Choroid plexus epithelial cell (primary cell): ENCODE data around the gene MYRIP.
"Not testable (repeated sequence)": the region's sequence is repeated elsewhere in the genome, so short reads cannot be mapped to it uniquely, and the experiment has no call there.

Source experiments
- DNase-seq: peaks from one replicate; pipeline ENCODE4 v3.0.0-alpha.2; 2010; ENCODE audit warnings: low read depth
- H3K4me3 ChIP-seq: 2 replicates; pipeline ENCODE4 v1.5.1; 2011; ENCODE audit warnings: low read depth, mild to moderate bottlenecking, control low read depth, low read length, moderate library complexity
- TF ChIP-seq, protein P1 (sequence below): conservative IDR thresholded peaks from 2 replicates; pipeline ENCODE4 v1.5.1; 2011; ENCODE audit warnings: low read depth, mild to moderate bottlenecking, control low read depth, inconsistent platforms, low read length, moderate library complexity

The MYRIP gene

DNA sequence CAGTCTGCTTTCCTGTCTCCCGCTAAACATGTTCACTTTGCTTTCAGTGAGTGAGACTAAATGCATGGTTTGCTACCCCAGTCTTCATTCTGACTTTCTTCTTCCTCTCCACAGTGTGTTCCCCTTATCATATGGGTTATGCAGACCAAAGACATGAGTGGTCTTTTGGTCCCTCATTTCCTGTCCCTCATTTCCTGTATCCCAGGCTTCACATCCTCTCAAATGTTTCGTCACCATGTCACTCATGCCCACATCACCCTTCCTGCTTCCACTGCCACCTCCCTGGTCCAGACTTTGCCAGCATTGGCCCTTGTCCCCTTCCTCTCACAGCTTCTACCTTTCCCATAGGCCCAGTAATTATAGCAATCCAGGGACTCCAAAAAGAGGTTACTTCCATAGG is 209.0 kb downstream of the MYRIP start:
- TF ChIP-seq, protein P1, sequence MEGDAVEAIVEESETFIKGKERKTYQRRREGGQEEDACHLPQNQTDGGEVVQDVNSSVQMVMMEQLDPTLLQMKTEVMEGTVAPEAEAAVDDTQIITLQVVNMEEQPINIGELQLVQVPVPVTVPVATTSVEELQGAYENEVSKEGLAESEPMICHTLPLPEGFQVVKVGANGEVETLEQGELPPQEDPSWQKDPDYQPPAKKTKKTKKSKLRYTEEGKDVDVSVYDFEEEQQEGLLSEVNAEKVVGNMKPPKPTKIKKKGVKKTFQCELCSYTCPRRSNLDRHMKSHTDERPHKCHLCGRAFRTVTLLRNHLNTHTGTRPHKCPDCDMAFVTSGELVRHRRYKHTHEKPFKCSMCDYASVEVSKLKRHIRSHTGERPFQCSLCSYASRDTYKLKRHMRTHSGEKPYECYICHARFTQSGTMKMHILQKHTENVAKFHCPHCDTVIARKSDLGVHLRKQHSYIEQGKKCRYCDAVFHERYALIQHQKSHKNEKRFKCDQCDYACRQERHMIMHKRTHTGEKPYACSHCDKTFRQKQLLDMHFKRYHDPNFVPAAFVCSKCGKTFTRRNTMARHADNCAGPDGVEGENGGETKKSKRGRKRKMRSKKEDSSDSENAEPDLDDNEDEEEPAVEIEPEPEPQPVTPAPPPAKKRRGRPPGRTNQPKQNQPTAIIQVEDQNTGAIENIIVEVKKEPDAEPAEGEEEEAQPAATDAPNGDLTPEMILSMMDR, result no peak
- DNase-seq, result no peak

DNA sequence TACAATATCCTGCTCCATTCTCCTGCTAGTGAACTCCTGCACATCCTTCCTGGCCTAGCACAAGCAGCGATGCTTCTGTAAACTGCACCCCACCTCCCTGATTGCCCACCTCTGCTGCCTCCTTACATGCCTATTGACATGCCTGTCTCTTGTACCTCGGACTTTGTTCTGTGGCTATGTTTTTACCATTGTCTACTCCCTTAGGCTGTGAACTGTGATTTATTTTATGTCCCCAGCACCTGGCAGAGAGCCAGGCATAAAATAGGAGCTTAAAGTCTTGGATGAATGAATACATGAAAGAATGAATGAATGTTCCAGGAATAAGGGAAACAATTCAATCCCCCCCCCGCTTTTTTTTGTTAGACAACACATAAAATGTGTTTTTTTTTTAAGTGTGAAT is 210.0 kb downstream of the MYRIP start:
- DNase-seq, result no peak
- TF ChIP-seq, protein P1, result no peak

More for the DNA sequence above, 209.0 kb downstream of the MYRIP start:
- H3K4me3 ChIP-seq, result no peak overlapping the region

DNA sequence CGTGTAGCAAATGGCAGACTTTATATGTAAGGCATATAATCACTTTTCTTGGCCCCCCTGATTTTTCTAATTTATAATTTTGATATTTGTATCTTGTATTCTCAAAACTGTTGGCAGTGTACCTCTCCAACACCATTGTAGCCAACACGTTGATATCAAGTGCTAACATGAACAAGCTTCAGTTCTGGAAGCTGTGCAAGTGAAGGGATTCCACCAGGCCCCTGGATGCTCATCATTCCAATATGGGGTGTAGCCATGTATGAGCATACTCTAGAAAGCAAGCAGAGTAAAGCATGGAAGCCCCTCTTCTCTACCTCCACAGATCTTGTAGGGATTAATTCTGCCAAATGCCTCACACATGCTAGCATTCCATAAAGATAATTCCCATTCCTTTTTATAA is 211.3 kb downstream of the MYRIP start:
- no peak for DNase-seq
- TF ChIP-seq, protein P1, result no peak
- no peak overlapping the region for H3K4me3 ChIP-seq

More for the DNA sequence above, 210.0 kb downstream of the MYRIP start:
- no peak overlapping the region for H3K4me3 ChIP-seq

DNA sequence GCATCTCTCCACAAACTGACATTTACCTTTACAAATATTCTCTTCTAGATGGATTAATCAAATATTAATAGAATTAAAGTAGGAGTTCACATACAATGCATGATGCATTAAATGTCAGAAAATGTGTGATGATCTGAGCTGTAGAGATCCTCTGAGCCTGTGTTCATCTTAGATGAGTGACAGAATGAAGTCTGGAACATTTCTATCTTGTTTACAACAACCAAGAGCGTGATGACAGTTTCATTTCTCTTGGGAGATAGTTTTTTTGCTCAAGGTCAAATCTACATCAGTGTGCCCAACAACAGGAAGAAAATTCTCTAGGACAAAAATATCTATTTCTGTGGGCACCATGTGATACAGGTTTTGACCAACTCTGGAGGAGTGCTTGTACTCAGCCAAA is 211.9 kb downstream of the MYRIP start:
- H3K4me3 ChIP-seq, result no peak overlapping the region
- TF ChIP-seq, protein P1, result no peak
- DNase-seq, result no peak

DNA sequence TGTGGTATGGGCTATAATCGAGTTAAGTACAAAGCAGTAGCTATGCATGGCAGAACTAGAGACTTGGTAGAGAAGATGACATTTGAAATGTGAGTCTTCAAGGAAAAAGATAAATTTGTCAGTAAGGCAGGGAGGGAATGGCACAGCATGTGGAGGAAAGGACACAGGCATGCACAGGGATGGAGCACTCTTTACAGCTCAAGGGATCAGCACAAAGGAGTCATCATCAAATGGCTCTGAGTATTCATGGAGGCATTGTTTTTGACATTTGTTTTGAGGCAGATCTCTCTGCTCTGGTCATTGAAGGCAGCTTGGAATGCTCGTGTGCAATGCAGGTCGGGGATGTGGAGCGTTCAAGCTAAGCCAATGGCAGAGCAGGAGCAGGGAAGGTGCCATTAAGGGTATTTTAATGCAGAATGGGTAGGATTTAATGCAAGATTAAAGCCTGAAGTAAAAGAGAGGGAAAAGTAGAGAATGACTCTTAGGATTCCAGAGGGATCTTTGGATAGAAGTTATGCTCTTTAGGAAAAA is 213.0 kb downstream of the MYRIP start:
- no peak overlapping the region for H3K4me3 ChIP-seq
- TF ChIP-seq, protein P1, result no peak
- DNase-seq, result no peak

DNA sequence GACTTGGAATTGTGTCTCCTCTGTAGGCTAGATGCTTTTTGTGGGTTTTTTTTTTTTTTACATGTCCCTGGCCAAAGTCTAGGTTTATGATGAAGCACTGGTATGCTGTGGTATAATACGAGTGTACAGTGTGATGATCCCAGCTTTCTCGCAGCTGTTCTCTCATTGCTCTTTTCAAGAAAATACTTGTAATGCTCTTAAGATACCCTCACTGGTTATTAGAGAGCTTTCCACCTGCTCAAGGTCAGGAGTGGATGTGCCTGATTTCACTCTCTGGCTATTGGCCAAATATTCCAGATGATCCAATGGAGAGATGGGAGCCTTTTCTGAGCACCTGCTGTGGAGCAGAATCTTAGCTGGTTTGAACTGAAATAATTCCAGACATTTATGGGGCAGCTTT is 215.1 kb downstream of the MYRIP start:
- H3K4me3 ChIP-seq, result no peak overlapping the region
- TF ChIP-seq, protein P1, result no peak
- DNase-seq, result no peak

DNA sequence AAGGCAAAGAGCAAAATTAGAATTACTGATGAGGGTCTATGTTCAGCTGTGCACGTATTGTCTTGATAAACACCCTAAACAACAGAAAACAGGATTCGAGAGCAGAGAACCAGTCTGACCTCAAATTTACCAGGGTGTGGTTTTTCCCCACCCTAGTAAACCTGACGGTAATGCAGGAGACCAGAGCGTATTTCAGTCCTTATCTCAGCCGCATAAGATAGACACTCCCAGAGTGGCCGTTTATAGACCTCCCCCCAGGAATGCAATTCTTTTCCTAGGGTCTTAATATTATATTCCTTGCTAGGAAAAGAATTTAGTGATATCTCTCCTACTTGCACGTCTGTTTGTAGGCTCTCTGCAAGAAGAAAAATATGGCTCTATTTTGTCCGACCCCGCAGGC is 216.5 kb downstream of the MYRIP start:
- H3K4me3 ChIP-seq, DNase-seq: not testable (repeated sequence)

DNA sequence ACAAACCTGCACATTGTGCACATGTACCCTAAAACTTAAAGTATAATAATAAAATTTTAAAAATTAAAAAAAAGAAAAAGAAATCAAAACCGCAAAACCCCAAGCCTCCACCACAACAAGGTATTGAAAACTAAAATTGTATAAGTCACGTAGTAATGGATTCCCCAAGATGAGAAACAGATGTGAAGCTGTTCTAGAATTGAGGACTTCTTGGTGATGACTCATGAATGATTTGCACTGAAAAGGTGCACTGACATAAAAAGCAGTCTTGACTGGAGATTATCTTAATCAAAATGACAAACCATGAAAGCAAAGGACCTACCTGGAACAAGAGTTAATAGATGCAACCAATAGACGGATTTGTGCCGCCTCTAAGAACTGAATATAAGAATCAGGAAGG is 225.8 kb downstream of the MYRIP start:
- no peak for DNase-seq
- TF ChIP-seq, protein P1, result no peak
- no peak overlapping the region for H3K4me3 ChIP-seq
